AG09309 (cell line): Measurements from ENCODE around the gene EIPR1.

ENCODE experiments used
- DNase-seq: peaks from one replicate; pipeline ENCODE4 v3.0.0-alpha.2; 2010; ENCODE audit warnings: low read depth
- H3K4me3 ChIP-seq: 2 replicates; pipeline ENCODE4 v1.5.1; 2011; ENCODE audit warnings: mild to moderate bottlenecking, low read depth, low read length, moderate library complexity; ENCODE audit not compliant: control insufficient read depth
- TF ChIP-seq, protein P1 (sequence below): IDR thresholded peaks from 2 replicates; pipeline ENCODE4 v1.5.1; 2011; ENCODE audit warnings: mild to moderate bottlenecking, low read depth, low read length, inconsistent platforms; ENCODE audit not compliant: insufficient read depth, control insufficient read depth; ENCODE audit errors: missing control alignments

Gene EIPR1

DNA sequence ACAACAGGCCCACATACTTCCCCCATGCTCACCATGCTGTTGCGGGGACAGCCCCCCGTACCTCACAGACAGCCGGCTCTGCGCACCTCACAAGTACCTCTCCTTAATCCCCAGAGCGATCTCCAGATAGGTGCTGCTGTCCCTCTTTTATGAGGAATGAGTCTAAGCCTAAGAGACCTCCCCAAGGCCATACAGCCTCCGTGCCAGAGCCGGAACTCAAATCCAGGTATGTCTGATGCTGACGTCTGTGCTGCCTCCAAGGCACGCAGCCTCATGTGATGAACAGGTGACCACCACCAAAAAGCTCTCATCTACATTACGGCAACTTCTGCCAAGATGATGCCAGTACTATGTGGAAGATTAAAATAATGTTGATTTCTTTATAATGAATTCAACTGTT, 85.2 kb downstream of the EIPR1 start:
- TF ChIP-seq, protein P1, sequence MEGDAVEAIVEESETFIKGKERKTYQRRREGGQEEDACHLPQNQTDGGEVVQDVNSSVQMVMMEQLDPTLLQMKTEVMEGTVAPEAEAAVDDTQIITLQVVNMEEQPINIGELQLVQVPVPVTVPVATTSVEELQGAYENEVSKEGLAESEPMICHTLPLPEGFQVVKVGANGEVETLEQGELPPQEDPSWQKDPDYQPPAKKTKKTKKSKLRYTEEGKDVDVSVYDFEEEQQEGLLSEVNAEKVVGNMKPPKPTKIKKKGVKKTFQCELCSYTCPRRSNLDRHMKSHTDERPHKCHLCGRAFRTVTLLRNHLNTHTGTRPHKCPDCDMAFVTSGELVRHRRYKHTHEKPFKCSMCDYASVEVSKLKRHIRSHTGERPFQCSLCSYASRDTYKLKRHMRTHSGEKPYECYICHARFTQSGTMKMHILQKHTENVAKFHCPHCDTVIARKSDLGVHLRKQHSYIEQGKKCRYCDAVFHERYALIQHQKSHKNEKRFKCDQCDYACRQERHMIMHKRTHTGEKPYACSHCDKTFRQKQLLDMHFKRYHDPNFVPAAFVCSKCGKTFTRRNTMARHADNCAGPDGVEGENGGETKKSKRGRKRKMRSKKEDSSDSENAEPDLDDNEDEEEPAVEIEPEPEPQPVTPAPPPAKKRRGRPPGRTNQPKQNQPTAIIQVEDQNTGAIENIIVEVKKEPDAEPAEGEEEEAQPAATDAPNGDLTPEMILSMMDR, result no peak
- no peak for DNase-seq
- H3K4me3 ChIP-seq, result no peak overlapping the region

DNA sequence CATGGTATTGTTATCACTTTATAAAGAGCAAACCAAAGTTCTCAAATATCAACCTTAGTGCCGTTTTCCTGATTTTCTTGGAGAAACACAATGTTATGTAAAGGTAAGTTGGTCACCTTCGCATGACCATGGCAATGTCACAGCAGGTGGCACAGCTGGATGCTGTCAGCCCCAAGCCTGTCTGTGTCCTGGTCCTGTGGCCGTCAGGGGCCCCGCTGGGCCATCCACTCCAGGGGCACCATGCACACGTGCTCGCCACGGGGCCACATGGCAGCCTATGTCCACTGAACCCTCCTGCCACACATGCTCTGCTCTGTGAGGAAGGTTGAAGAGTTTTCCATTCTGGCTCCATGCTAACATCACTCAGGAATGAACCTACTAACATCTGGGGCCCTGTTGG, 85.9 kb downstream of the EIPR1 start:
- DNase-seq, result no peak
- H3K4me3 ChIP-seq, result no peak overlapping the region
- TF ChIP-seq, protein P1, result no peak

DNA sequence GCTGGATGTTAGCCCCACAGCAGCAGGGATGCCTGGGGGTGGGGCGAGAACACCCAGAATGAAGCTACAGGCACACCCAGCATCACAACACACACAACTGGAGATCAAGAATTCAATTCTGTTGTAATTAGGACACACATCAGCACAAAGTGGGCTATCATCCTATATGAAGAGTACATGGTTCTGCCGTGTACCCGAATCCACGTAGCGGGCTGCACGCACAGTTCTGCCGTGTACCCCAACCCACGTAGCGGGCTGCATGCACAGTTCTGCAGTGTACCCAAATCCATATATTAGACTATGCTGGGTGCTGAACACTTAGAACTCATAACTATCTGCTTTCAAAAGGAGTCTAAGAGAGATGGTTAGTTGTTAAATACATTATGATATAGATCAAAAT, 86.5 kb downstream of the EIPR1 start:
- no peak for DNase-seq
- TF ChIP-seq, protein P1, result no peak
- H3K4me3 ChIP-seq, result no peak overlapping the region

DNA sequence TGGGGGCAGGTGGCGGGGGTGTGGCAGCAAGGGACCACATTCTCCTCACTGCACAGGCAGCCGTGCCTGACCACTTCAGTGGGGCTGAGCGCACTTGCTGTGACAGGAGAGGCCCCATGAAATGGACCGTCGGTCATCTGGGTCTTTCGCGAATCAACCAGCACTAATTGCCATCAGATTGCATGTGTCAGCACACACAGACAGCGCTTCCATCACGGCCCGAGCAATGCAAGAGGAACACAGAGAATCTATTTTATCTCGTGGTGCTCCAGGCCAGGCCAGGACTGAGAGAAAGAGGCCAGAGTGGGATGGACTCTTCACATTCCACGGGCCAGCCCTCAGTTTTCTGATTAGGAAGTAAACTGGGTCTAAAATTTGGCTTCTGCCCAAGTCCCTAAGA, 87.0 kb downstream of the EIPR1 start:
- TF ChIP-seq, protein P1, result no peak
- no peak for DNase-seq
- no peak overlapping the region for H3K4me3 ChIP-seq

DNA sequence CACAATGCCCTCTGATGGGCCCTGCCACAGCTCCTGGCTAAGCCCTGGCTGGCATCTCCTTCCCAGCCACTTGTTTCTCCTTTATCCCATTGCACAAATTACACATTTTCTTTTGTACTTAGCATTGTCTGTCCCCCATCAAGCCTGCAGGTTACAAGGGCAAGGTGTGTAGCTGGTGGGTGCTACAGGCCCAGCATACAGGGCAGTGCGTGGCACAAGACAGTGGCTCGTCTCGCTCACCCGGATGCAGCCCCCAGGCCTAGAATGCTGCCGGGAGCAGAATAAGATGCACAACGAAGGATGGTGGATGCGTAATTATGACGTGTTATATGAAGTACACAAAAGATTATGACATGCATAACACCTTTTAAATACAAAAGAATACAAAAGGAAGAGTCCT, 87.6 kb downstream of the EIPR1 start:
- DNase-seq, result no peak
- no peak overlapping the region for H3K4me3 ChIP-seq
- TF ChIP-seq, protein P1, result no peak

DNA sequence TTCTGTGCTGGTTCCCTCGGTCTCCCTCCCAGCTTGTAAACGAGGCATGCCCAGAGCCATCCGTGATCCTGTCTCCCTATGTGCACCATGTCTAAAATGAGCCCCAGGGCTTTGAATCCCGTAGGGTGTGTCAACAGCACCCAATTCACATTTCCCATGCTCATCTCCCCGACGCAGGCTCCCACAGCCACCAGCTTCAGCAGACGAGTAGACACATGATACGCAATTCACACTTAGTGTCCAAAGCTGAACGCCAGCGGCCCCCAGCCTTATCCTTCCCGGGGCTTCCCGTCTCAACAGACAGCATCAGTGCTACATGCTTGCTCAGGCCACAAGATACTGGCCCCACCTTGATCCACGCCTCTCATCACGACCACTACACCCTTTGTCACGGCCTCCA, 88.1 kb downstream of the EIPR1 start:
- DNase-seq, result no peak
- TF ChIP-seq, protein P1, result no peak
- no peak overlapping the region for H3K4me3 ChIP-seq

DNA sequence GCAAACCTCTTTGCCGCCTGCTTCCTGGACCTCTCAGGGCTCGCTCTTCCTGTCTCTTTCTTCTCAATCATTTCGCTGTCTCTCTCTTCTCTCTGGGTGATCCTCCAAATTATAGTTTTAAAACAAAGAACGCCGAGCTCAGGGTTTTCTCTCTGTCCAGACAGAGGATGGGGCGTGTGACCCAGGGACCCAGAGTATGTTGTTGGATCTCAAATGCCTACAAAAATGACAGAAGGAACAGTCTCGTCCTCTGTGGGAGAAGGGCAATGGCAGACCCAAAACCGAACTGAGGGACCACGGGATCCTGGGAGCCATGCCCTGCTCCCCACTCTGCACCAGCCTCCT, 88.5 kb downstream of the EIPR1 start:
- no peak overlapping the region for H3K4me3 ChIP-seq
- TF ChIP-seq, protein P1, result no peak
- no peak for DNase-seq
